HPDE6-E6E7 (cell line): ENCODE measurements around the gene ADIPOQ.
"Not testable (repeated sequence)": the region's sequence is repeated elsewhere in the genome, so short reads cannot be mapped to it uniquely, and the experiment has no call there.

Experiments used
- DNase-seq: peaks from one replicate; pipeline ENCODE4 v3.0.0; 2011; ENCODE audit warnings: missing footprints; ENCODE audit errors: extremely low spot score

Gene ADIPOQ

DNA sequence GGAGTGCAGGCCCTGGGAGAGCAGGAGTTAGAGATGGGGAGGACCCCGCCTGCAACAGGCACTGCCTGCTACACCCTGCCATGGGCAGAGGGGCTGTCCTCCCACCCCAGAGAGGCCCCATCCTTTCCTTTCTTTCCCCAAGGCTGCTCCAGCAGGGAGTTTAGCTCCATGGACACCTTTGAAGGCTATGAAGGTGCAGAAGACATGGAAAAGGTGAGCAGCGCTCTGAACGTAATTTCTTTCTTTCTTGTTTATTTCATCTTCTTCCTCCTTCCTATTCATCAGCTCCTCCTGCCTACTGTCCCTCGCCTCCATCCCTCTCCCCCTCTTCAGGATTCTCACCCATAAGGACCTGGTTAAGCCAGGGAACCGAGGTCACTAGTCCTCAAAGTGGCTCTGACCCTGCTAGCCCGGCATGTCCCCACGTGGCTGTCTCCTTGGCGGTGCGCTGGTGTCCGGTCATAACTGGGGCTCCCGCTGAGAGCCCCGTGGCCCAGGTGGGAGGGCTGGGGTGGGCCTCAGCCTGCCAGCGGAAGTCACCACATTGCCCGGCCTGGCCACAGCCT lies 16.0 kb upstream of the ADIPOQ start:
- no peak for DNase-seq

DNA sequence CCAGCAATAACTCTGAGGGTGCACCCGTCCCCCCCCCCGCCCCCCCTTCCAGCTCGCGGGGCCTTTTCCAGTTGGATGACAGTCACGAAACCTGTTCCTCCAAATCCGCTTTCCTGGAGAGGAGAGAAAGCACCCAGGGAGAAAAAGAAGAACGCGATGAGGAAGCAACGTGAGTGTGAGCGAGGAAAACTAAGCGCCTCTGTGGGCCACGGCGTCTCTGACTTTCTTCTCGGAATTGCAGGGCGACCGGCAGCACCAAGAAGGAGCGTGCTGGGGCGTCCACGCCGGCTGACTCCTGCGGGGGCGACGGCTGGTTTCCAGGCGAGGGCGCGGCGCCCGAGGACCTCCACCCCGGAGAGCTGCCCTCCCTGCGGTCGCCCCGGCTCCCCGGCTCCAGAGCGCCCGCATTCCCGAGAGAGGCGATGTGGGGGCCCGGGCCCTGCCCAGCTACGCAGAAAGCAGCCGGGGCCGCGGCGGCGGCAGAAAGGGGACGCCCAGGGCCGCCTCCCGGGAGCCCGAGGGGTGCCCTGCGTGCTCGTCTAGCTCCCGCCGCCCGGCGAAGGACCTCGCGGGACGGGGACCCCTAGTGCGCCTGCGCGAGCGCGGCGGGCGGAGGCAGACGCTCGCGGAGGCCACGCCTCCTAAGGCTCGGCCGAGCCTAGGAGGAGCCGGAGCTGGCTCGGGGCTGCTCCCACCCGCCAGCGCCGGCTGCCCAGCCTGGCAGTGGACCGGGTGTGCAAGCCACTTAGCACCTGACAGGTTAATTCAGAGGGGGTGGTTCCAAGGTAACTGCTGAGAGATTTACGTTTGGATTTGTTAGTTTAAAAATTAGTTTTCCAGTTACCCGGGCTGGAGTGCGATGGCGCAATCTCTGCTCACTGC lies 15.3 kb upstream of the ADIPOQ start:
- peak; percentile 96 for DNase-seq

- DNase-seq: no peak
These were observed 14.2 kb upstream of the ADIPOQ start for GRCh38 chr3:186828340-186828739.

DNA sequence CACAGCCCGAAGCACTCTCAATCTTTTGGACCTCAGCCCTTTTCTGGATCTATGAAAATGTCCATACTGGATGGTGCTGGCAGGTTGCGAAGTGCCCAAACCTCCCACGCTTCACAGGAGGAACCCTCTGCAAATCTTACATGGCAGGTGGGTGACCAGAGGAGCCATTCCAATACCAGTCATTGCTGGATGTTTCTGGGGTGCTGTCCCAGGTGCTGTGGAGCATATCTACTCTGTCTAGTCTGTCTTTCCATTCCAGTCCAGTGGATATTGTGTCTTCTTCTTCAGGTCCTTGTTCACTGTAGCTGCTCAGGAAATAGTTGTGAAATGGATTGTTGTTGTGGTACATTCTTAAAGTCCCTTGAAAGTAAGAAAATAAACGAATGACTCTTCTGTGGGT lies 10.7 kb upstream of the ADIPOQ start:
- no peak for DNase-seq

- no peak for DNase-seq
These were observed 10.2 kb upstream of the ADIPOQ start for GRCh38 chr3:186832276-186832675.

GRCh38 chr3:186839874-186840641 lies 2.5 kb upstream of the ADIPOQ start:
- DNase-seq: no peak

- no peak for DNase-seq
These were observed 890 bp upstream of the ADIPOQ start for GRCh38 chr3:186841620-186842019.

DNA sequence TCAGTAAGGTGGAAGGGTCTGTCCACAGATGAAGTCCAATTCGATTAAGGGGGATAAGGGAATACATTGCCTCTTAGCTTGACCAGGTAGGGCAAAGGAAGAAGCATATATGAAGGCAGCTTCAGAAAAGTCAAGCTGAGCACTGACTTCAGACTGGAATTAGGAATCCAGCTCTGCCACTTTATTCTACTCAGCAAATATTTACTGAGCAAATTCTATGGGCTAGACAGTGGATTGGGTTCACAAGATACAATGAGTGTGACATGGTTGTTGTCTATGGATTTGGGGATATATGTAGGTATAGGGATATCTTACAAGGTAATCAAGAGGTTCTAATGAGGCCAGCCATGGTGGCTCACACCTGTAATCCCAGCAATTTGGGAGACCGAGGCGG lies 526 bp downstream of the ADIPOQ start:
- no peak for DNase-seq

- DNase-seq: no peak
These were observed 2.4 kb downstream of the ADIPOQ start for GRCh38 chr3:186844908-186845307.

- no peak for DNase-seq
These were observed 3.2 kb downstream of the ADIPOQ start for GRCh38 chr3:186845756-186846155.

GRCh38 chr3:186847437-186847836 lies 4.9 kb downstream of the ADIPOQ start:
- DNase-seq: no peak

DNA sequence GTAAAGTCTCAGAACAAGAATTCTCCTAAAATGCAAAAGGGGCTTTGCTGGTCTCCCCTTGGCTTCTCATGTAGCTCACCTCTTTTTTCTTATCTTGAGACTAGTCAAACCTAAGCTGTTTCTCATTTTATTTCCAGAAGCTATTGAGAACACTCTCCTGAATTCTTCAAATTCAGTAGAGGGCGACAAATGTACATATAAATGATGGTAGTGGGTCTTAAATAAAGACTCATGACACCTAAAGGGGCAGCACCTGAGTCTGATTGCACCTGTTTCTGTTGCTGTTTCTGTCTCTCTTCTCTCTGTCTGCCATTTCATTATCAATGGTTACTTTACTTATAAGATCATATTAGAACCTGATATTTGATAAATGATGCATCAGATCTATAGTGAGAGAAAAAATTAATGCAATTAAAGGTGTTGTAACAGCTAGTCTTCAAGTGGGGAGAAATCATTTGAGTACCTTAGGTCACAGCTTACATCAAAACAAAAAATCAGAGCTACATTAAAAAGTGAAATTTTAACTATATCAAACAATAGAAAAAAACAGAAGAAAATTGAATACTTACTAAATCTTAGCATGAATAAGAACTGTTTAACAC lies 7.0 kb downstream of the ADIPOQ start:
- DNase-seq: no peak

GRCh38 chr3:186851835-186852234 lies 9.3 kb downstream of the ADIPOQ start:
- DNase-seq: not testable (repeated sequence)

- no peak for DNase-seq
These were observed 10.5 kb downstream of the ADIPOQ start for GRCh38 chr3:186852994-186853393.

DNA sequence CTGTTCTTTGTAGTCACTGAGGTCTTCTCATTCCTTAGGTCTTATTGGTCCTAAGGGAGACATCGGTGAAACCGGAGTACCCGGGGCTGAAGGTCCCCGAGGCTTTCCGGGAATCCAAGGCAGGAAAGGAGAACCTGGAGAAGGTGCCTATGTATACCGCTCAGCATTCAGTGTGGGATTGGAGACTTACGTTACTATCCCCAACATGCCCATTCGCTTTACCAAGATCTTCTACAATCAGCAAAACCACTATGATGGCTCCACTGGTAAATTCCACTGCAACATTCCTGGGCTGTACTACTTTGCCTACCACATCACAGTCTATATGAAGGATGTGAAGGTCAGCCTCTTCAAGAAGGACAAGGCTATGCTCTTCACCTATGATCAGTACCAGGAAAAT lies 11.6 kb downstream of the ADIPOQ start:
- DNase-seq: no peak

DNA sequence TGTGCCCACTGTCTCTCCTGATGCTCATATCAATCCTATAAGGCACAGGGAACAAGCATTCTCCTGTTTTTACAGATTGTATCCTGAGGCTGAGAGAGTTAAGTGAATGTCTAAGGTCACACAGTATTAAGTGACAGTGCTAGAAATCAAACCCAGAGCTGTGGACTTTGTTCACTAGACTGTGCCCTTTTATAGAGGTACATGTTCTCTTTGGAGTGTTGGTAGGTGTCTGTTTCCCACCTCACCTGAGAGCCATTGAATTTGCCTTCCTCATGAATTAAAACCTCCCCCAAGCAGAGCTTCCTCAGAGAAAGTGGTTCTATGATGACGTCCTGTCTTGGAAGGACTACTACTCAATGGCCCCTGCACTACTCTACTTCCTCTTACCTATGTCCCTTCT lies 12.4 kb downstream of the ADIPOQ start:
- no peak for DNase-seq

DNA sequence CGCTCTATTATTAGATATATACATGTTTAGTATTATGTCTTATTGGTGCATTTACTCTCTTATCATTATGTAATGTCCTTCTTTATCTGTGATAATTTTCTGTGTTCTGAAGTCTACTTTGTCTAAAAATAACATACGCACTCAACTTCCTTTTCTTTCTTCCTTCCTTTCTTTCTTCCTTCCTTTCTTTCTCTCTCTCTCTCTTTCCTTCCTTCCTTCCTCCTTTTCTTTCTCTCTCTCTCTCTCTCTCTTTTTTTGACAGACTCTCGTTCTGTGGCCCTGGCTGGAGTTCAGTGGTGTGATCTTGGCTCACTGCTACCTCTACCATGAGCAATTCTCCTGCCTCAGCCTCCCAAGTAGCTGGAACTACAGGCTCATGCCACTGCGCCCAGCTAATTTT lies 15.2 kb downstream of the ADIPOQ start:
- DNase-seq: no peak

DNA sequence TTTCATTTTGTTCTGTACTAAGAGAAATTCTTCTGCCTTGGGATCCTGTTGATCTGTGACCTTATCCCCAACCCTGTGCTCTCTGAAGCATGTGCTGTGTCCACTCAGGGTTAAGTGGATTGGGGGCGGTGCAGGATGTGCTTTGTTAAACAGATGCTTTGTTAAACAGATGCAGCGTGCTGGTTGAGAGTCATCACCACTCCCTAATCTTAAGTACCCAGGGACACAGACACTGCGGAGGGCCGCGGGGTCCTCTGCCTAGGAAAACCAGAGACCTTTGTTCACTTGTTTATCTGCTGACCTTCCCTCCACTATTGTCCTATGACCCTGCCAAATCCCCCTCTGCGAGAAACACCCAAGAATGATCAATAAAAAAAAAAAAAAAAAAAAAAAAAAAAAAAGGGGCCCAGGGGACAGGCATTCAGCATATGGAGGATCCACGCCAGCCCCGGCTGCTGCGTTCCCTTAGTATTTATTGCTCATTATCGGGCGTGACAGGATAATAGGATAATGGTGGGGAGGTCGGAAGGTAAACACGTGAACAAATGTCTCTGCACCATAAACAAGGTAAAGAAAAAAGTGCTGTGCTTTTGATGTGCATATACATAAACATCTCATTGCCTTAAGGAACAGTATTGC lies 22.8 kb downstream of the ADIPOQ start:
- DNase-seq: not testable (repeated sequence)

DNA sequence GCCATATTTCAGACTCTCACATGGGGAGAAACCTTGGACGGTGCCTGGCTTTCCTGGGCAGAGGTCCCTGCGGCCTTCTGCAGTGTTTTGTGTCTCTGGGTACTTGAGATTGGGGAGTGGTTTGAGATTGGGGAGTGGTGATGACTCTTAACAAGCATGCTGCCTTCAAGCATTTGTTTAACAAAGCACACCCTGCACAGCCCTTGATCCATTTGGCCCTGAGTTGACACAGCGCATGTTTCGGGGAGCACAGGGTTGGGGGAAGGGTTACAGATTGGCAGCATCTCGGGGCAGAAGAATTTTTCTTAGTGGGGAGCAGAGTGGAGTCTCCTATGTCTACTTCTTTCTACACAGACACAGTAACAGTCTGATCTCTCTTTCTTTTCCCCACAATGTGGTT lies 23.6 kb downstream of the ADIPOQ start:
- not testable (repeated sequence) for DNase-seq

- no peak for DNase-seq
These were observed 27.0 kb downstream of the ADIPOQ start for GRCh38 chr3:186869253-186870100.
